ENCODE data around the gene DNAJC12. TPM values are rescaled to one million over a fixed set of nuclear protein-coding genes. Genes with fewer than 3 reads are reported as not detected.
"Not testable (repeated sequence)": the region's sequence is repeated elsewhere in the genome, so short reads cannot be mapped to it uniquely, and the experiment has no call there.

Gene DNAJC12
- total RNA-seq, 2 donors from 2014 or later, result 1.2 to 5.1 TPM

- no peaks in the 10 kb centered on the region for H3K36me3 ChIP-seq
- no peak for DNase-seq (ENCODE audit: low spot score)
- H3K4me1 ChIP-seq (ENCODE audit: control insufficient read depth in 1 of 2, low read depth in 2 of 2), result no peaks in the 10 kb centered on the region
- no peak overlapping the region for H3K27ac ChIP-seq
- H3K27me3 ChIP-seq (replicated peaks; ENCODE audit: insufficient read depth), result no peaks in the 10 kb centered on the region
- TF ChIP-seq CTCF (IDR thresholded peaks at IDR 0.05), result no peak
- H3K4me3 ChIP-seq, result no peak overlapping the region
- H3K9me3 ChIP-seq, result no peaks in the 10 kb centered on the region
- no peak for ATAC-seq (ENCODE audit: insufficient number of reproducible peaks, low FRiP score, low read depth)
Observed at GRCh38 chr10:67878133-67878532, 40.1 kb upstream of the DNAJC12 start.

- not testable (repeated sequence) for H3K36me3 ChIP-seq; H3K27me3 ChIP-seq (replicated peaks; ENCODE audit: insufficient read depth); DNase-seq (ENCODE audit: low spot score); H3K4me1 ChIP-seq (ENCODE audit: control insufficient read depth in 1 of 2, low read depth in 2 of 2); H3K4me3 ChIP-seq; ATAC-seq (ENCODE audit: insufficient number of reproducible peaks, low FRiP score, low read depth); H3K27ac ChIP-seq; H3K9me3 ChIP-seq
Observed at GRCh38 chr10:67877421-67877820, 39.4 kb upstream of the DNAJC12 start.

- no peak for ATAC-seq (ENCODE audit: insufficient number of reproducible peaks, low FRiP score, low read depth)
- DNase-seq (ENCODE audit: low spot score), result no peak
- Histone ChIP-seq H3K4me1 (ENCODE audit: control insufficient read depth in 1 of 2, low read depth in 2 of 2) (no peaks in the 10 kb centered on the region), H3K9me3 (no peaks in the 10 kb centered on the region), H3K4me3 (no peak overlapping the region), H3K27me3 (replicated peaks; ENCODE audit: insufficient read depth) (no peaks in the 10 kb centered on the region), H3K27ac (no peak overlapping the region), H3K36me3 (no peaks in the 10 kb centered on the region)
- TF ChIP-seq CTCF (IDR thresholded peaks at IDR 0.05), result no peak
Observed at GRCh38 chr10:67875340-67876238, 37.6 kb upstream of the DNAJC12 start.

GRCh38 chr10:67869996-67870395 is 32.0 kb upstream of the DNAJC12 start:
- TF ChIP-seq CTCF (IDR thresholded peaks at IDR 0.05), result no peak
- Histone ChIP-seq H3K27ac (no peak overlapping the region), H3K4me1 (ENCODE audit: control insufficient read depth in 1 of 2, low read depth in 2 of 2) (no peaks in the 10 kb centered on the region), H3K27me3 (replicated peaks; ENCODE audit: insufficient read depth) (no peaks in the 10 kb centered on the region), H3K36me3 (no peaks in the 10 kb centered on the region), H3K4me3 (no peak overlapping the region), H3K9me3 (no peaks in the 10 kb centered on the region)
- DNase-seq (ENCODE audit: low spot score) (no peak), ATAC-seq (ENCODE audit: insufficient number of reproducible peaks, low FRiP score, low read depth) (no peak)

- no peak for TF ChIP-seq CTCF (IDR thresholded peaks at IDR 0.05)
- H3K9me3 ChIP-seq, result no peaks in the 10 kb centered on the region
- ATAC-seq (ENCODE audit: insufficient number of reproducible peaks, low FRiP score, low read depth) (no peak), DNase-seq (ENCODE audit: low spot score) (no peak)
- H3K4me3 ChIP-seq, result no peak overlapping the region
- H3K27ac ChIP-seq, result no peak overlapping the region
- H3K36me3 ChIP-seq, result no peaks in the 10 kb centered on the region
- H3K27me3 ChIP-seq (replicated peaks; ENCODE audit: insufficient read depth), result no peaks in the 10 kb centered on the region
- H3K4me1 ChIP-seq (ENCODE audit: control insufficient read depth in 1 of 2, low read depth in 2 of 2), result no peaks in the 10 kb centered on the region
Observed at GRCh38 chr10:67868132-67868531, 30.1 kb upstream of the DNAJC12 start.
